ENCODE data around the gene PCK2.
"Not testable (repeated sequence)": the region's sequence is repeated elsewhere in the genome, so short reads cannot be mapped to it uniquely, and the experiment has no call there.

Gene PCK2

GRCh38 chr14:24100982-24101494, 6.9 kb downstream of the PCK2 start:
- no peak for DNase-seq (ENCODE audit: low spot score)
- no peak for TF ChIP-seq CTCF (IDR thresholded peaks at IDR 0.05; ENCODE audit: extremely low read depth, missing control alignments)

DNA sequence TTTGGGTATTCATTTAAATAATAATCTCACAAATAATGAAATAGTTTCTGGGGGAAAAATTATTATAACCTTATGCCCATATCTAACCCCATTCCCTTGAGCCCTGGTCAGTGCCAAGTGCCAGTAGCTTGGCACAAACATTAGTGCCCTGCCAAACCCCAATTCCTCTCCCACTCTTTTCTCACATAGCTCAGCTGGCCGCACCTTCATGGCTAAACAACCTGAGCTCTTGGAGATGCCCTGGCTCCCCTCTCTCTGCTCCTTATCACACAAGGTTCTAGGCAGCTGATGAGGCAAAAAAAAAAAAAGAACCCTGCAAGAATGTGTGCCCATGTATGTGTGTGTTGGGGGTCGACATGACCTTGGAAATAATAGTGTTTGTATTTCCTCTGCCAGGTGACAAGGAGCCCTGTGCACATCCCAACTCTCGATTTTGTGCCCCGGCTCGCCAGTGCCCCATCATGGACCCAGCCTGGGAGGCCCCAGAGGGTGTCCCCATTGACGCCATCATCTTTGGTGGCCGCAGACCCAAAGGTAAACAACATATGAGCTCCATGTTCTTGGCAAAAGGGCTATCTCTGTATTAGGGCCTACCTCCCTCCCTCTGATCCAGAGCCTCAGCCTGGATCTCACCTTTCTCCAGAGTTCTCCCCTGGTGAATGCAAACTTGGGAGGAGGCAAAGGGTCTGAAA, 8.4 kb downstream of the PCK2 start:
- TF ChIP-seq CTCF (IDR thresholded peaks at IDR 0.05; ENCODE audit: extremely low read depth, missing control alignments), result no peak
- no peak for DNase-seq (ENCODE audit: low spot score)

DNA sequence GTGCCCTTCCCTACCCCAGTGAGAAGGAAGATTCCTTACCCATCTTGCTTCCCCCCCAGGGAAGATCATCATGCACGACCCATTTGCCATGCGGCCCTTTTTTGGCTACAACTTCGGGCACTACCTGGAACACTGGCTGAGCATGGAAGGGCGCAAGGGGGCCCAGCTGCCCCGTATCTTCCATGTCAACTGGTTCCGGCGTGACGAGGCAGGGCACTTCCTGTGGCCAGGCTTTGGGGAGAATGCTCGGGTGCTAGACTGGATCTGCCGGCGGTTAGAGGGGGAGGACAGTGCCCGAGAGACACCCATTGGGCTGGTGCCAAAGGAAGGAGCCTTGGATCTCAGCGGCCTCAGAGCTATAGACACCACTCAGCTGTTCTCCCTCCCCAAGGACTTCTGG, 9.3 kb downstream of the PCK2 start:
- TF ChIP-seq CTCF (IDR thresholded peaks at IDR 0.05; ENCODE audit: extremely low read depth, missing control alignments), result no peak
- DNase-seq (ENCODE audit: low spot score), result no peak

- DNase-seq (ENCODE audit: low spot score), result not testable (repeated sequence)
Measured at GRCh38 chr14:24105609-24106239, 11.6 kb downstream of the PCK2 start.

DNA sequence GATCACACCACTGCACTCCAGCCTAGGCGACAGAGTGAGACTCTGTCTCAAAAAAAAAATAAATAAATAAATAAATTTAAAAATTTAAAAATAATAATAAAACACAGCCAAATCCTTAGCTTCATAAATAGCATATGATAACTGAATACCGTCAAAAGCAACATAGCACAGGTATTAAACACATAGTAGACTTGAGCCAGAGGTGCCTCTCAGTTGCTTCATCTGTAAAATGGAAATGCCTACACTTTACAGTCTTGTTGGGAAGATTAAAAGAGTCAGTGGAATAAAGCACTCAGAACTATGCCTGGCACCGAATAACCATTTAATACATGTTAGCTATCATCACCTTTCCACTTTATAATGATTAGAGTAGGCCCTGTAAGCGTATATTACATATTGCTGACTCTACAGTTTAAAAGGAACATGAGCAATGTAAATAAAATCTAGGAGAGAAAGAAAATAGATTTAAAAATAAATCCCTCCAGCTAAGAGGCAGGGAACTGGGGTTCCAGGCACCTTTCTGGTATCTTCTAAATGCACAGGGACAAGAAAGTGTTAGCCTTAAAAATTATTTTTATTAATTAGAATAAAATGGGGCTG, 12.7 kb downstream of the PCK2 start:
- DNase-seq (ENCODE audit: low spot score), result no peak
- TF ChIP-seq CTCF (IDR thresholded peaks at IDR 0.05; ENCODE audit: extremely low read depth, missing control alignments), result no peak

DNA sequence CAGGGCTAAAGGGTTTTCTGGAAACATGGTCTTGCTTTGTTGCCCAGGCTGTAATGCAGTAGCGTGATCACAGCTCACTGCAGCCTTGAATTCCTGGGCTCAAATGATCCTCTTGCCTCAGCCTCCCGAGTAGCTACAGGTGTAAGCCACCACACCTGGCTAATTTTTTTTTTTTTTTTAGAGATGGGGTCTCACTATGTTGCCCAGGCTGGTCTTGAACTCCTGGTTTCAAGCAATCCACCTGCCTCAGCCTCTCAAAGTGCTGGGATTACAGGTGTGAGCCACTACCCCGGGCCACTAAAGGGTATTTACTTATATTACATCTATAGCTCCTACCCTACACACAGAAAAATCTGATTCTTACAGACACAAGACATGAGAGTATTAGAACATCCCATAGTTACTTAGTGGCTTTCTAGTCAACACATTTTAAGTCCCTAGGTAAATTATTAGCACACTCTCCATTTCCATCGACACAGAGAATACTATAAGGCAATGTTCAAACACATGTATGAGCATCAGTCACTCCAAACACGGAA, 14.3 kb downstream of the PCK2 start:
- no peak for TF ChIP-seq CTCF (IDR thresholded peaks at IDR 0.05; ENCODE audit: extremely low read depth, missing control alignments)
- DNase-seq (ENCODE audit: low spot score), result no peak

DNA sequence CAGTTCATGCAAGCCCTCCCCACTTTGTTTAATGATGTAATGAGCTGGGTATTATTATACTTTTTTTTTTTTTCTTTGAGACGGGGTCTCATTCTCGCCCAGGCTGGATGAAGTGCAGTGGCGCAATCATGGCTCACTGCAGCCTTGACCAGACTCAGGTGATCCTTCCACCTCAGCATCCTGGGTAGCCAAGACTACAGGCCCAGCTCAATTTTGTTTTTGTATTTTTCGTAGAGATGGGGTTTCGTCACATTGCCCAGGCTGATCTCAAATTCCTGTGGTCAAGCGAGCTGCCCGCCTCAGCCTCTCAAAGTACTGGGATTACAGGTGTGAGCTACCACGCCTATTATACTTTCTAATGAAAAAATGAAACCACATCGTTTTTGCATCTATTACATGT, 15.9 kb downstream of the PCK2 start:
- no peak for DNase-seq (ENCODE audit: low spot score)
- TF ChIP-seq CTCF (IDR thresholded peaks at IDR 0.05; ENCODE audit: extremely low read depth, missing control alignments), result no peak

Measured in GM20000 (cell line).